ENCODE data around the gene DCST1. TPM values are rescaled to one million over a fixed set of nuclear protein-coding genes. Genes with fewer than 3 reads are reported as not detected.

DCST1 gene
- total RNA-seq, 4 donors from 2014 or later: 0.19 TPM; not detected in 3

DNA sequence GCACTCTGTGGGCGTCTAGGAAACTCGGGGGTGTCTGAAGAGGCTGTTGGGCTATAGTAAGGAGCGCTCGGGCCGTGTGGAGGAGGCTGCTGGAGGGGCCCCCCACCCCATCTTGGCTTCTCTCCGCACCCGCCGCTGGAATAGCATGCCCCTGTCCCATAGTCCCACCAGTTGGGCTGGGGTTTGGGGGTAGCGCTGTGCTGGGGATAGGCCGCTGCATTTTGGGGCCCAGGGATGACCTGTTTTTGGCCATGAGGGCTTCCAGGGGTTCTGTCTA, 45.5 kb downstream of the DCST1 start:
- Histone ChIP-seq H3K9me3 (no peaks in the 10 kb centered on the region), H3K27ac (peak overlapping the region in 3 of 4 donors; percentile 79 to 90 (median 82)), H3K4me3 (peak overlapping the region; percentile 61 to 71 (median 64)), H3K27me3 (peaks cover 0 to 56% (median 20%) of the 10 kb centered on the region in 4 donors), H3K36me3 (no peaks in the 10 kb centered on the region), H3K4me1 (peaks cover 56 to 70% (median 59%) of the 10 kb centered on the region in 3 donors)
- TF ChIP-seq POLR2A (IDR thresholded peaks at IDR 0.05): no peak
- TF ChIP-seq, protein P1, sequence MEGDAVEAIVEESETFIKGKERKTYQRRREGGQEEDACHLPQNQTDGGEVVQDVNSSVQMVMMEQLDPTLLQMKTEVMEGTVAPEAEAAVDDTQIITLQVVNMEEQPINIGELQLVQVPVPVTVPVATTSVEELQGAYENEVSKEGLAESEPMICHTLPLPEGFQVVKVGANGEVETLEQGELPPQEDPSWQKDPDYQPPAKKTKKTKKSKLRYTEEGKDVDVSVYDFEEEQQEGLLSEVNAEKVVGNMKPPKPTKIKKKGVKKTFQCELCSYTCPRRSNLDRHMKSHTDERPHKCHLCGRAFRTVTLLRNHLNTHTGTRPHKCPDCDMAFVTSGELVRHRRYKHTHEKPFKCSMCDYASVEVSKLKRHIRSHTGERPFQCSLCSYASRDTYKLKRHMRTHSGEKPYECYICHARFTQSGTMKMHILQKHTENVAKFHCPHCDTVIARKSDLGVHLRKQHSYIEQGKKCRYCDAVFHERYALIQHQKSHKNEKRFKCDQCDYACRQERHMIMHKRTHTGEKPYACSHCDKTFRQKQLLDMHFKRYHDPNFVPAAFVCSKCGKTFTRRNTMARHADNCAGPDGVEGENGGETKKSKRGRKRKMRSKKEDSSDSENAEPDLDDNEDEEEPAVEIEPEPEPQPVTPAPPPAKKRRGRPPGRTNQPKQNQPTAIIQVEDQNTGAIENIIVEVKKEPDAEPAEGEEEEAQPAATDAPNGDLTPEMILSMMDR (IDR thresholded peaks at IDR 0.05): no peak
- 0% methylated on average over 1 of the region's 10 CpGs; no CpG with 5 or more reads in 1 of the 2 donors for WGBS, 2 donors
- DNase-seq: no peak
- intact Hi-C loops (cut with DNase I): no loop called here

DNA sequence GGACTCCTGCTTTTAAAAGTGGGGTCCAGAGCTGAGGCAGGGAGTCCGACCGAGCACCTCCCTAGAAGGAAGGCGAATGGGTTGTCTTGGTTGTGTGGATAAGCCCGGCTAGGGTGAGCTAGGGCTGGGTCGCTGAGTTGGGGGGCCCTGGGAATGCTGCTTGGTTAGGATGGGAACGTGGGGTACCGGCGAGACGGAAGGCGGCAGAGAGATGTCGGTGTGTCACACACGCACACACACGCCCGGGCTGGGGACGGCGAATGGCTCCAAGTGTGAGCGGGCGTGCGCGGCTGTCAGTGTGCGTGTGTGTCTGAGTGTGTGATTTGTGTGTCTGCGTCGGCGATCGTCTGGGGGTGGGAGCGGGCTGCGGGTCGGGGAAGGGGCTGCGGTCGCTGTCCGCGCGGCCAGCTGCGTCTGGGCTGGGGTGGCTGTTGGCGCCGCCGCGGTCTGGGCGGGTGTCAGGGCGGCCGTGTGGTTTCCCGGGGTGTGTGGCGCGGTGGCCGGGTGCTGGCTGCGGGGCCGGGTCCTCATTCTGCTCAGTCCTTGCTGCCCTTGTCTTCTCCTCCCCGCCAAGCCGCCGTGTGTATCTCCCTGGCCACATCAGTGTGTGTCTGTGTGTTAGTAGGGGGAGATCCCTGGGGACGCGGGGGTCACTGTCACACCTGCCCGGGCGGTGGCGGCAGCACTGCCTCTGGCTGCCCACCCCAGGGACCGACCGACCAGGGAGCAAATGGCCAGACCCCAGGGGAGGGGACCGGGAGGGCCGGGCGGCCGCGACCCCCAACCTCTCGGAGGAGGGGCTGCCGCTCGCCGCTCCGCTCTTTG, 46.1 kb downstream of the DCST1 start:
- WGBS, 2 donors: 0 to 2% methylated on average over 9 to 28 of the region's 67 CpGs
- Histone ChIP-seq H3K9me3 (no peaks in the 10 kb centered on the region), H3K36me3 (no peaks in the 10 kb centered on the region), H3K27me3 (peaks cover 0 to 59% (median 20%) of the 10 kb centered on the region in 4 donors), H3K4me3 (peak overlapping the region; percentile 61 to 71 (median 64)), H3K27ac (peak overlapping the region in 3 of 4 donors; percentile 79 to 90 (median 82)), H3K4me1 (peaks cover 61 to 74% (median 64%) of the 10 kb centered on the region in 3 donors)
- no peak for DNase-seq
- TF ChIP-seq, protein P1 (IDR thresholded peaks at IDR 0.05): no peak
- no peak for TF ChIP-seq POLR2A (IDR thresholded peaks at IDR 0.05)
- intact Hi-C loops (cut with DNase I): no loop called here

DNA sequence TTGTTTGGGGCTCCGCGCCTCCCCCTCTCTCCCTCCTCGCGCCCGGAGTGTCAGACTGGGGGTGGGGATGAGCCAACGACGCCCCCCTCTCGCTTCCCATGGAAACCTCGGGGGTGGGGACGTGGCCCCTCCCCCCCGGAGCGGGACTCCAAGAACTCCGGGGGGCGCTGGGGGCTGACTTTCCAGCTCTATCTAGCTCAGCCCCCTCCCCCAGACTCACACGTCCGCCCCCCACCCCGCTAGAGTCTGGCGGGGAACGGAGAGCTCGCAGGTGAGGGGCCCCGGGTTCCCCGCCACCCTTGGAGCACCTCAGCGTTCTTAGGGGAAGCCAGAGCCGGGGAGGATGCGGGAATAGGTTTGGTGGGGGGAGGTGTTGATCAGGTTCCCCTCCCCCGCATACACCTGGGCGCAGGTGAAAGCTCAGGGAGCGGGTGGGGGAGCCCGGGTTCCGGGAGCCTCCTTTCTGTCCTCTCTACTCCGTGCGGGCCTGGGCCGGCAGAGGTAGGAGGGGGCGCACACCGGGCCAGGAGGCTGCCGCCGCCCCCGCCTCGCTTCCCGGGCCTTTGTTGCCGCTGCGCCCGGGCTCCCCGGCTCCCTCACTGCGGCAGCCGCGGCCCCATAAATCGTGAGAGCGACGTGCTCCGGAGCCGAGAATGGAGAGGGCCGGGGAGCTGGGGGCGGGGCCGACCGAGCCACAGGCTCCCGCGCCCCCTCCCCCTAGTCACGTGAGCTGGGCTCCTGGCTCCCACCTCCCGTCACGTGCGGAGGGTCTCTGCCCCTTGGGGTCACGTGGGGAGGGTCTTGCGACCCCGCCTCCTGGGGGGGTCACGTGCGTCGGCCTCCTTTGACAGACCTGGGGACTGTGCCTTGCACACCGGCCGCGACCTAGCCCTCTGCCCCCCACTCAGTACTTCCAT, 46.9 kb downstream of the DCST1 start:
- Histone ChIP-seq H3K27ac (peak overlapping the region in 3 of 4 donors; percentile 79 to 90 (median 82)), H3K36me3 (no peaks in the 10 kb centered on the region), H3K27me3 (peaks cover 0 to 59% (median 20%) of the 10 kb centered on the region in 4 donors), H3K9me3 (no peaks in the 10 kb centered on the region), H3K4me3 (peak overlapping the region; percentile 61 to 71 (median 64)), H3K4me1 (peaks cover 63 to 77% (median 66%) of the 10 kb centered on the region in 3 donors)
- 14% methylated on average over 3 of the region's 71 CpGs; no CpG with 5 or more reads in 1 of the 2 donors for whole genome bisulfite sequencing, 2 donors
- intact Hi-C loops (cut with DNase I): no loop called here
- DNase-seq: no peak
- no peak for TF ChIP-seq POLR2A (IDR thresholded peaks at IDR 0.05)
- TF ChIP-seq, protein P1 (IDR thresholded peaks at IDR 0.05): no peak

DNA sequence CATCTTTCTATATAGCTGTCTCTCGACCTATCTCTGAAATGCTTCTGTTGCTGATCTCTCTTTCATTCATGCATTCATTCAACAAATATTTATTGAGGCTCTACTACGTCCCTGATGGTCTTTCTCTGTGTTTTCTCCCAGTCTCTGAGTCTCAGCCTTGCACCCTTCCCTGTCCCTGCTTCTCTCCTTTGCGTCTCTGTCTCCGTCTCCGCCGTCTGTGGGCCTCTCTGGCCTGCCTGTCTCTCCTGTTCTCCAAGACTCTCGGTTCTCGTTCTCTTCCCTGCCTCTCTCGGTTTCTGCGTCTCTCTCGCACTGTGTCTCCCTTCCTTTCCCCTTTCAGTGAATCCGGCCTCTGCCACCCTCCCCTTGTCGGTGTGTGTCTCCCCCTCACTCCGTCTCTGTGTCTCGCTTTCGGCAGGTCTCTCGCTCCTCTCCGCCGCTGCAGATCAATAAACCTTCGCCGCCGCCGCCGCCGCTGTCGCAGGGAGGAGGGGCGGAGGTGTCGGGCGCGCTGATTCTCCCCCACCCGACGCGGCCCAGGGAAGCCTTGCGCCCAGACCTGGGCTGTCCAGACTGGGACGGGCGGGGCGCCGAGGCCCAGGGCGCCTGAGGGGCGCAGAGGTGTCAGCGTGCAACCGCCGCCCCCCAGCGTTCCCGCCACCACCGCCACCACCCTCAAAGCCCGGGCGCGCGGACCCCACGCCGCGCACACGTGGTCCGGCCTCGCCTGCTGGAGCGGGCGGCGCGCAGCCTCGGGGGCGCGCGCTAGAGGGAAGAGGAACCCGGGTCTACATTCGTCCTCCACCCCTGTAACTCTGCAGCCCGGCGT, 48.1 kb downstream of the DCST1 start:
- intact Hi-C loops (cut with DNase I): no loop called here
- 2 to 7% methylated on average over 18 to 33 of the region's 68 CpGs for WGBS, 2 donors
- Histone ChIP-seq H3K36me3 (peaks cover 0 to 4% (median 0%) of the 10 kb centered on the region in 3 donors), H3K4me1 (peaks cover 72 to 88% (median 72%) of the 10 kb centered on the region in 3 donors), H3K4me3 (peak overlapping the region; percentile 15 to 71 (median 50)), H3K27ac (peak overlapping the region; percentile 90 to 97 (median 96)), H3K9me3 (no peaks in the 10 kb centered on the region), H3K27me3 (peaks cover 0 to 59% (median 20%) of the 10 kb centered on the region in 4 donors)
- TF ChIP-seq, protein P1 (IDR thresholded peaks at IDR 0.05): no peak
- TF ChIP-seq POLR2A (IDR thresholded peaks at IDR 0.05): no peak
- DNase-seq: no peak

Measured in esophagus squamous epithelium (tissue), 5 donors.